Activated CD4-positive, alpha-beta memory T cell treated with anti-CD3 and anti-CD28 coated beads for 36 hours (primary cell): ENCODE results near the gene MOB2. TPM values are rescaled to one million over a fixed set of nuclear protein-coding genes. Genes with fewer than 3 reads are reported as not detected.

ENCODE experiments used
- CTCF ChIA-PET: fragments of 350-600 bp; sonication (Branson Sonifier 250); formaldehyde crosslinking; loops from one replicate; lab custom pipeline; 2021; ENCODE audit warnings: antibody characterized with exemption, inconsistent platforms; lab: Charles Lee
- POLR2A ChIA-PET: fragments of 350-600 bp; sonication (Branson Sonifier 250); formaldehyde crosslinking; loops from one replicate; lab custom pipeline; 2021; ENCODE audit warnings: antibody characterized with exemption; lab: Charles Lee
- DNase-seq: peaks from one replicate; pipeline ENCODE4 v3.0.0-alpha.2; 2020
- H3K27ac Mint-ChIP-seq: one replicate; pipeline ENCODE4 v1.8.0; 2021; ENCODE audit warnings: mixed read lengths
- H3K27me3 Mint-ChIP-seq: one replicate; pipeline ENCODE4 v1.8.0; 2021; ENCODE audit warnings: mixed read lengths
- H3K36me3 Mint-ChIP-seq: one replicate; pipeline ENCODE4 v1.8.0; 2021; ENCODE audit warnings: mixed read lengths
- H3K4me1 Mint-ChIP-seq: one replicate; pipeline ENCODE4 v1.8.0; 2021; ENCODE audit warnings: low read depth, mixed read lengths
- H3K4me3 Mint-ChIP-seq: one replicate; pipeline ENCODE4 v1.8.0; 2021; ENCODE audit warnings: mild to moderate bottlenecking, mixed read lengths
- H3K9me3 Mint-ChIP-seq: one replicate; pipeline ENCODE4 v1.8.0; 2021; ENCODE audit warnings: mixed read lengths
- intact Hi-C: fragments of 100-400 bp; cut with micrococcal nuclease; formaldehyde crosslinking; loops from one replicate; pipeline ENCODE4 v1.15.1; 2023
- total RNA-seq, 2 experiments: library from RNA; stranded (reverse); gene quantifications; one replicate each; pipeline ENCODE4 v1.2.3, GENCODE V29; 2021

The MOB2 gene
- total RNA-seq, 2 experiments from 2014 or later = 15.9 to 17.9 TPM

GRCh38 chr11:1471736-1472135 is 14.8 kb downstream of the MOB2 start:
- Mint-ChIP-seq H3K36me3 (peaks cover 1% of the 10 kb centered on the region), H3K4me3 (no peak overlapping the region), H3K9me3 (no peaks in the 10 kb centered on the region), H3K4me1 (no peaks in the 10 kb centered on the region), H3K27ac (no peak overlapping the region), H3K27me3 (no peaks in the 10 kb centered on the region)
- POLR2A ChIA-PET = no interaction called here
- intact Hi-C loops = no loop called here
- DNase-seq = no peak
- CTCF ChIA-PET = no interaction called here

GRCh38 chr11:1470681-1471611 is 15.6 kb downstream of the MOB2 start:
- no peaks in the 10 kb centered on the region for H3K27me3 Mint-ChIP-seq
- no peak overlapping the region for H3K27ac Mint-ChIP-seq
- ChIA-PET POLR2A (no interaction called here), CTCF (no interaction called here)
- H3K36me3 Mint-ChIP-seq = peaks cover 1% of the 10 kb centered on the region
- H3K9me3 Mint-ChIP-seq = no peaks in the 10 kb centered on the region
- DNase-seq = no peak
- H3K4me1 Mint-ChIP-seq = no peaks in the 10 kb centered on the region
- no peak overlapping the region for H3K4me3 Mint-ChIP-seq
- intact Hi-C loops = no loop called here

- CTCF ChIA-PET = no interaction called here
- POLR2A ChIA-PET = no interaction called here
- Mint-ChIP-seq H3K36me3 (no peaks in the 10 kb centered on the region), H3K9me3 (no peaks in the 10 kb centered on the region), H3K27ac (no peak overlapping the region), H3K4me3 (no peak overlapping the region), H3K27me3 (no peaks in the 10 kb centered on the region), H3K4me1 (no peaks in the 10 kb centered on the region)
- intact Hi-C loops = no loop called here
- no peak for DNase-seq
Observed at GRCh38 chr11:1469911-1470680, 16.5 kb downstream of the MOB2 start.

GRCh38 chr11:1469287-1469910 is 17.2 kb downstream of the MOB2 start:
- ChIA-PET CTCF (no interaction called here), POLR2A (no interaction called here)
- no peaks in the 10 kb centered on the region for H3K4me1 Mint-ChIP-seq
- intact Hi-C loops = no loop called here
- H3K27me3 Mint-ChIP-seq = no peaks in the 10 kb centered on the region
- no peak for DNase-seq
- no peaks in the 10 kb centered on the region for H3K36me3 Mint-ChIP-seq
- no peak overlapping the region for H3K4me3 Mint-ChIP-seq
- no peaks in the 10 kb centered on the region for H3K9me3 Mint-ChIP-seq
- no peak overlapping the region for H3K27ac Mint-ChIP-seq

- POLR2A ChIA-PET = no interaction called here
- intact Hi-C loops = no loop called here
- H3K36me3 Mint-ChIP-seq = no peaks in the 10 kb centered on the region
- no peak for DNase-seq
- no peaks in the 10 kb centered on the region for H3K27me3 Mint-ChIP-seq
- H3K4me3 Mint-ChIP-seq = no peak overlapping the region
- CTCF ChIA-PET = no interaction called here
- H3K9me3 Mint-ChIP-seq = no peaks in the 10 kb centered on the region
- no peaks in the 10 kb centered on the region for H3K4me1 Mint-ChIP-seq
- no peak overlapping the region for H3K27ac Mint-ChIP-seq
Observed at GRCh38 chr11:1468473-1469066, 18.0 kb downstream of the MOB2 start.

GRCh38 chr11:1468002-1468401 is 18.6 kb downstream of the MOB2 start:
- H3K27ac Mint-ChIP-seq = no peak overlapping the region
- intact Hi-C loops = no loop called here
- POLR2A ChIA-PET = no interaction called here

GRCh38 chr11:1467270-1467669 is 19.3 kb downstream of the MOB2 start:
- no peak overlapping the region for H3K27ac Mint-ChIP-seq
- no peak overlapping the region for H3K4me3 Mint-ChIP-seq
- H3K4me1 Mint-ChIP-seq = no peaks in the 10 kb centered on the region
- ChIA-PET POLR2A (no interaction called here), CTCF (interaction anchor here (0.8 kb wide), 1 partner anchor 246 kb away, joined by 3 read pairs; no protein-coding TSS in a partner anchor)
- H3K27me3 Mint-ChIP-seq = no peaks in the 10 kb centered on the region
- no peaks in the 10 kb centered on the region for H3K36me3 Mint-ChIP-seq
- intact Hi-C loops = no loop called here
- DNase-seq = no peak
- H3K9me3 Mint-ChIP-seq = no peaks in the 10 kb centered on the region

More at GRCh38 chr11:1468002-1468401, 18.6 kb downstream of the MOB2 start:
- Mint-ChIP-seq H3K4me3 (no peak overlapping the region), H3K27me3 (no peaks in the 10 kb centered on the region), H3K36me3 (no peaks in the 10 kb centered on the region), H3K9me3 (no peaks in the 10 kb centered on the region), H3K4me1 (no peaks in the 10 kb centered on the region)
- no peak for DNase-seq
- CTCF ChIA-PET = interaction anchor here (0.8 kb wide), 1 partner anchor 247 kb away, joined by 3 read pairs; no protein-coding TSS in a partner anchor

- Mint-ChIP-seq H3K36me3 (no peaks in the 10 kb centered on the region), H3K4me3 (no peak overlapping the region), H3K4me1 (no peaks in the 10 kb centered on the region), H3K27me3 (no peaks in the 10 kb centered on the region), H3K27ac (no peak overlapping the region), H3K9me3 (no peaks in the 10 kb centered on the region)
- DNase-seq = no peak
- intact Hi-C loops = no loop called here
- CTCF ChIA-PET = interaction anchor here (0.9 to 1.6 kb wide), 2 partner anchors 16 to 108 kb away, joined by 3 to 4 read pairs; no protein-coding TSS in a partner anchor
- POLR2A ChIA-PET = no interaction called here
Observed at GRCh38 chr11:1466784-1467183, 19.8 kb downstream of the MOB2 start.

GRCh38 chr11:1463056-1463455 is 23.5 kb downstream of the MOB2 start:
- H3K36me3 Mint-ChIP-seq = no peaks in the 10 kb centered on the region
- intact Hi-C loops = no loop called here
- POLR2A ChIA-PET = no interaction called here
- no peaks in the 10 kb centered on the region for H3K9me3 Mint-ChIP-seq
- CTCF ChIA-PET = no interaction called here
- DNase-seq = no peak
- no peaks in the 10 kb centered on the region for H3K4me1 Mint-ChIP-seq
- H3K27ac Mint-ChIP-seq = no peak overlapping the region
- no peaks in the 10 kb centered on the region for H3K27me3 Mint-ChIP-seq
- H3K4me3 Mint-ChIP-seq = no peak overlapping the region

GRCh38 chr11:1462698-1462975 is 23.9 kb downstream of the MOB2 start:
- ChIA-PET POLR2A (no interaction called here), CTCF (no interaction called here)
- Mint-ChIP-seq H3K27me3 (no peaks in the 10 kb centered on the region), H3K4me1 (no peaks in the 10 kb centered on the region), H3K27ac (no peak overlapping the region), H3K4me3 (no peak overlapping the region), H3K36me3 (no peaks in the 10 kb centered on the region), H3K9me3 (no peaks in the 10 kb centered on the region)
- DNase-seq = no peak
- intact Hi-C loops = no loop called here

GRCh38 chr11:1461826-1462697 is 24.5 kb downstream of the MOB2 start:
- CTCF ChIA-PET = no interaction called here
- POLR2A ChIA-PET = no interaction called here
- Mint-ChIP-seq H3K36me3 (no peaks in the 10 kb centered on the region), H3K4me1 (no peaks in the 10 kb centered on the region), H3K27ac (no peak overlapping the region), H3K27me3 (no peaks in the 10 kb centered on the region), H3K4me3 (no peak overlapping the region), H3K9me3 (no peaks in the 10 kb centered on the region)
- intact Hi-C loops = no loop called here
- DNase-seq = no peak
